ENCODE results near the gene NOP10. TPM values are rescaled to one million over a fixed set of nuclear protein-coding genes. Genes with fewer than 3 reads are reported as not detected.
"Not testable (repeated sequence)": the region's sequence is repeated elsewhere in the genome, so short reads cannot be mapped to it uniquely, and the experiment has no call there.

Gene NOP10
- polyA plus RNA-seq, 3 donors: 107 to 275 (median 237) TPM

GRCh38 chr15:34361278-34361677 lies 18.3 kb upstream of the NOP10 start:
- WGBS, 3 donors: 85 to 95% (median 92%) methylated on average over 7 of the region's 7 CpGs
- no peak overlapping the region for H3K27ac ChIP-seq (ENCODE audit: low read depth, low read length)

GRCh38 chr15:34360298-34360697 lies 17.4 kb upstream of the NOP10 start:
- 81 to 100% (median 93%) methylated on average over 1 of the region's 1 CpG for WGBS, 3 donors
- no peak overlapping the region for H3K27ac ChIP-seq (ENCODE audit: low read depth, low read length)

- no peak overlapping the region for H3K27ac ChIP-seq (ENCODE audit: low read depth, low read length)
- WGBS, 3 donors: 76 to 82% (median 80%) methylated on average over 3 of the region's 3 CpGs
These were observed 16.5 kb upstream of the NOP10 start for GRCh38 chr15:34359416-34359815.

- WGBS, 3 donors: 96 to 97% (median 97%) methylated on average over 4 of the region's 4 CpGs
- no peak overlapping the region for H3K27ac ChIP-seq (ENCODE audit: low read depth, low read length)
These were observed 16.0 kb upstream of the NOP10 start for GRCh38 chr15:34358948-34359347.

GRCh38 chr15:34358367-34358766 lies 15.4 kb upstream of the NOP10 start:
- 67 to 82% (median 81%) methylated on average over 3 of the region's 3 CpGs for WGBS, 3 donors
- H3K27ac ChIP-seq (ENCODE audit: low read depth, low read length): no peak overlapping the region

- no peak overlapping the region for H3K27ac ChIP-seq (ENCODE audit: low read depth, low read length)
- 80 to 85% (median 82%) methylated on average over 1 of the region's 1 CpG for WGBS, 3 donors
These were observed 14.7 kb upstream of the NOP10 start for GRCh38 chr15:34357653-34358052.

GRCh38 chr15:34355241-34355640 lies 12.3 kb upstream of the NOP10 start:
- 86 to 89% (median 88%) methylated on average over 9 of the region's 9 CpGs for WGBS, 3 donors
- no peak overlapping the region for H3K27ac ChIP-seq (ENCODE audit: low read depth, low read length)

GRCh38 chr15:34354286-34354685 lies 11.3 kb upstream of the NOP10 start:
- H3K27ac ChIP-seq (ENCODE audit: low read depth, low read length): no peak overlapping the region
- 91 to 93% (median 93%) methylated on average over 7 of the region's 7 CpGs for WGBS, 3 donors

- WGBS, 3 donors: 72 to 81% (median 77%) methylated on average over 2 of the region's 2 CpGs
These were observed 10.7 kb upstream of the NOP10 start for GRCh38 chr15:34353627-34354026.

GRCh38 chr15:34352996-34353395 lies 10.1 kb upstream of the NOP10 start:
- WGBS, 3 donors: 92 to 97% (median 93%) methylated on average over 12 of the region's 12 CpGs
- not testable (repeated sequence) for H3K27ac ChIP-seq (ENCODE audit: low read depth, low read length)

More at GRCh38 chr15:34353627-34354026, 10.7 kb upstream of the NOP10 start:
- no peak overlapping the region for H3K27ac ChIP-seq (ENCODE audit: low read depth, low read length)

GRCh38 chr15:34349769-34350168 lies 6.8 kb upstream of the NOP10 start:
- 80 to 88% (median 81%) methylated on average over 4 of the region's 4 CpGs for WGBS, 3 donors
- no peak overlapping the region for H3K27ac ChIP-seq (ENCODE audit: low read depth, low read length)

GRCh38 chr15:34348735-34349300 lies 5.9 kb upstream of the NOP10 start:
- 48 to 74% (median 67%) methylated on average over 1 of the region's 1 CpG for WGBS, 3 donors

GRCh38 chr15:34347951-34348638 lies 5.2 kb upstream of the NOP10 start:
- H3K27ac ChIP-seq (ENCODE audit: low read depth, low read length): no peak overlapping the region
- 76 to 80% (median 77%) methylated on average over 13 of the region's 13 CpGs for WGBS, 3 donors

More at GRCh38 chr15:34348735-34349300, 5.9 kb upstream of the NOP10 start:
- H3K27ac ChIP-seq (ENCODE audit: low read depth, low read length): no peak overlapping the region

GRCh38 chr15:34342213-34342736 lies 661 bp downstream of the NOP10 start:
- H3K27ac ChIP-seq (ENCODE audit: low read depth, low read length): not testable (repeated sequence)
- WGBS, 3 donors: 37 to 41% (median 38%) methylated on average over 26 of the region's 26 CpGs

- no peak overlapping the region for H3K27ac ChIP-seq (ENCODE audit: low read depth, low read length)
- 87 to 94% (median 90%) methylated on average over 15 of the region's 15 CpGs for WGBS, 3 donors
These were observed 1.3 kb downstream of the NOP10 start for GRCh38 chr15:34341381-34342212.

- H3K27ac ChIP-seq (ENCODE audit: low read depth, low read length): no peak overlapping the region
- WGBS, 3 donors: 95 to 99% (median 95%) methylated on average over 3 of the region's 3 CpGs
These were observed 3.0 kb downstream of the NOP10 start for GRCh38 chr15:34339946-34340345.

- WGBS, 3 donors: 71 to 82% (median 77%) methylated on average over 16 of the region's 16 CpGs
- H3K27ac ChIP-seq (ENCODE audit: low read depth, low read length): no peak overlapping the region
These were observed 4.6 kb downstream of the NOP10 start for GRCh38 chr15:34338347-34338746.

- WGBS, 3 donors: 0 to 1% (median 1%) methylated on average over 72 to 78 of the region's 78 CpGs
- H3K27ac ChIP-seq (ENCODE audit: low read depth, low read length): peak within 1 kb of the TSS; percentile 47
These were observed 5.2 kb downstream of the NOP10 start, which contains the start of gene SLC12A6 for GRCh38 chr15:34337557-34338306. Gene SLC12A6, minus strand, starts transcription at chr15:34337781. Its CDS starts 1,101 bp downstream, at chr15:34336680.

Data from adipose tissue (tissue), 3 donors.